GM21381 (cell line): Measurements from ENCODE around the gene SRCIN1.

Experiments
- ATAC-seq: cut with Tn5 transposase; IDR thresholded peaks from one replicate; pipeline ENCODE4 v1.9.1; 2021; ENCODE audit warnings: mild to moderate bottlenecking, moderate library complexity; ENCODE audit not compliant: unreplicated experiment

The SRCIN1 gene

GRCh38 chr17:38617074-38617860 is 11.5 kb upstream of the SRCIN1 start:
- no peak for ATAC-seq

GRCh38 chr17:38616361-38616760 is 10.6 kb upstream of the SRCIN1 start:
- no peak for ATAC-seq

- ATAC-seq: no peak
Measured at GRCh38 chr17:38613981-38614779, 8.4 kb upstream of the SRCIN1 start.

- no peak for ATAC-seq
Measured at GRCh38 chr17:38613525-38613980, 7.8 kb upstream of the SRCIN1 start.

- no peak for ATAC-seq
Measured at GRCh38 chr17:38611872-38612376, 6.2 kb upstream of the SRCIN1 start.

GRCh38 chr17:38611070-38611786 is 5.5 kb upstream of the SRCIN1 start:
- no peak for ATAC-seq

GRCh38 chr17:38609280-38610031 is 3.7 kb upstream of the SRCIN1 start:
- ATAC-seq: no peak

- ATAC-seq: no peak
Measured at GRCh38 chr17:38608648-38609047, 2.9 kb upstream of the SRCIN1 start.

GRCh38 chr17:38606646-38607611 is 1.2 kb upstream of the SRCIN1 start:
- ATAC-seq: no peak

- no peak for ATAC-seq
Measured at GRCh38 chr17:38605411-38605840, 326 bp downstream of the SRCIN1 start.

GRCh38 chr17:38604479-38605403 is 1.0 kb downstream of the SRCIN1 start:
- no peak for ATAC-seq

GRCh38 chr17:38603786-38604478 is 1.8 kb downstream of the SRCIN1 start:
- no peak for ATAC-seq

GRCh38 chr17:38602956-38603785 is 2.6 kb downstream of the SRCIN1 start:
- ATAC-seq: no peak

GRCh38 chr17:38602453-38602852 is 3.3 kb downstream of the SRCIN1 start:
- no peak for ATAC-seq

- no peak for ATAC-seq
Measured at GRCh38 chr17:38601539-38602351, 4.0 kb downstream of the SRCIN1 start.

- ATAC-seq: no peak
Measured at GRCh38 chr17:38600906-38601305, 4.8 kb downstream of the SRCIN1 start.
